ENCODE results near the gene KRTCAP2. TPM values are rescaled to one million over a fixed set of nuclear protein-coding genes. Genes with fewer than 3 reads are reported as not detected.

KRTCAP2 gene
- total and polyA plus RNA-seq, 4 donors: 49.8 to 224 (median 99.8) TPM

GRCh38 chr1:155210314-155211104 is 37.4 kb upstream of the KRTCAP2 start:
- no peak for DNase-seq (ENCODE audit: low spot score)
- H3K9ac ChIP-seq (ENCODE audit: low read depth in 1 of 2, low read length in 2 of 2): no peak overlapping the region
- H3K27me3 ChIP-seq (ENCODE audit: control insufficient read depth in 4 of 4, insufficient read depth in 4 of 4, low read length in 3 of 4): no peaks in the 10 kb centered on the region
- peaks cover 0 to 7% (median under 1%) of the 10 kb centered on the region in 4 donors for H3K36me3 ChIP-seq (ENCODE audit: control insufficient read depth in 4 of 4, insufficient read depth in 3 of 4, low read depth in 1 of 4, low read length in 3 of 4)
- peak overlapping the region in 1 of 2 donors; percentile 10 for H3K27ac ChIP-seq (ENCODE audit: low read depth in 1 of 2, low read length in 2 of 2)
- H3K4me3 ChIP-seq (ENCODE audit: low read depth in 1 of 3, low read length in 3 of 3): no peak overlapping the region
- H3K9me3 ChIP-seq (ENCODE audit: control insufficient read depth in 4 of 4, low read length in 3 of 4): no peaks in the 10 kb centered on the region
- TF ChIP-seq EGR1 (IDR thresholded peaks at IDR 0.05; ENCODE audit: low read depth in 2 of 2): no peak
- TF ChIP-seq FOXA2 (IDR thresholded peaks at IDR 0.05): no peak
- no peak for TF ChIP-seq JUND (IDR thresholded peaks at IDR 0.05)
- no peak for TF ChIP-seq RAD21 (IDR thresholded peaks at IDR 0.05)
- TF ChIP-seq RXRA (IDR thresholded peaks at IDR 0.05): no peak
- no peak for TF ChIP-seq HNF4G (IDR thresholded peaks at IDR 0.05)
- TF ChIP-seq TAF1 (conservative IDR thresholded peaks at IDR 0.05): no peak
- TF ChIP-seq ATF3 (IDR thresholded peaks at IDR 0.05): no peak
- no peak for TF ChIP-seq YY1 (IDR thresholded peaks at IDR 0.05)
- no peak for TF ChIP-seq GABPA (IDR thresholded peaks at IDR 0.05 in 1 of 2, conservative IDR thresholded peaks at IDR 0.05 in 1 of 2)
- no peak for TF ChIP-seq CTCF (IDR thresholded peaks at IDR 0.05; ENCODE audit: low read depth, low read length, missing input control)
- no peak for TF ChIP-seq ZBTB33 (IDR thresholded peaks at IDR 0.05)
- no peak for TF ChIP-seq FOXA1 (IDR thresholded peaks at IDR 0.05)
- no peak for TF ChIP-seq MAX (IDR thresholded peaks at IDR 0.05)
- peaks cover 2 to 28% (median 24%) of the 10 kb centered on the region in 4 donors for H3K4me1 ChIP-seq (ENCODE audit: control insufficient read depth in 4 of 4, insufficient read depth in 4 of 4, low read length in 3 of 4)
- WGBS: 85% methylated on average over 4 of the region's 4 CpGs

- 4% methylated on average over 13 of the region's 13 CpGs for WGBS
- H3K27ac ChIP-seq (ENCODE audit: low read depth in 1 of 2, low read length in 2 of 2): peak overlapping the region; percentile 88 to 96
These were observed 36.2 kb upstream of the KRTCAP2 start for GRCh38 chr1:155209312-155209721.

More at GRCh38 chr1:155209312-155209721, 36.2 kb upstream of the KRTCAP2 start:
- H3K4me3 ChIP-seq (ENCODE audit: low read depth in 1 of 3, low read length in 3 of 3): peak overlapping the region; percentile 81 to 97 (median 91)
- peak overlapping the region; percentile 57 to 61 for H3K9ac ChIP-seq (ENCODE audit: low read depth in 1 of 2, low read length in 2 of 2)
- no peak for TF ChIP-seq NR2F2 (IDR thresholded peaks at IDR 0.05)
- peak; percentile 60 for TF ChIP-seq YY1 (IDR thresholded peaks at IDR 0.05)
- TF ChIP-seq RXRA (IDR thresholded peaks at IDR 0.05): no peak
- TF ChIP-seq GABPA (IDR thresholded peaks at IDR 0.05 in 1 of 2, conservative IDR thresholded peaks at IDR 0.05 in 1 of 2): peak in 1 of 2 donors; percentile 15
- H3K36me3 ChIP-seq (ENCODE audit: control insufficient read depth in 4 of 4, insufficient read depth in 3 of 4, low read depth in 1 of 4, low read length in 3 of 4): peaks cover 0 to 7% (median under 1%) of the 10 kb centered on the region in 4 donors
- no peak for DNase-seq (ENCODE audit: low spot score)
- H3K27me3 ChIP-seq (ENCODE audit: control insufficient read depth in 4 of 4, insufficient read depth in 4 of 4, low read length in 3 of 4): no peaks in the 10 kb centered on the region
- no peaks in the 10 kb centered on the region for H3K9me3 ChIP-seq (ENCODE audit: control insufficient read depth in 4 of 4, low read length in 3 of 4)
- H3K4me1 ChIP-seq (ENCODE audit: control insufficient read depth in 4 of 4, insufficient read depth in 4 of 4, low read length in 3 of 4): peaks cover 2 to 28% (median 24%) of the 10 kb centered on the region in 4 donors
